ENCODE data around the gene TUSC2. TPM values are rescaled to one million over a fixed set of nuclear protein-coding genes. Genes with fewer than 3 reads are reported as not detected.

Gene TUSC2
- total and polyA plus RNA-seq, 9 of the 15 experiments (the other 6 are each of a cell fraction or from before 2014, with no cell fraction given): 2.8 to 67.5 (median 25.8) TPM

DNA sequence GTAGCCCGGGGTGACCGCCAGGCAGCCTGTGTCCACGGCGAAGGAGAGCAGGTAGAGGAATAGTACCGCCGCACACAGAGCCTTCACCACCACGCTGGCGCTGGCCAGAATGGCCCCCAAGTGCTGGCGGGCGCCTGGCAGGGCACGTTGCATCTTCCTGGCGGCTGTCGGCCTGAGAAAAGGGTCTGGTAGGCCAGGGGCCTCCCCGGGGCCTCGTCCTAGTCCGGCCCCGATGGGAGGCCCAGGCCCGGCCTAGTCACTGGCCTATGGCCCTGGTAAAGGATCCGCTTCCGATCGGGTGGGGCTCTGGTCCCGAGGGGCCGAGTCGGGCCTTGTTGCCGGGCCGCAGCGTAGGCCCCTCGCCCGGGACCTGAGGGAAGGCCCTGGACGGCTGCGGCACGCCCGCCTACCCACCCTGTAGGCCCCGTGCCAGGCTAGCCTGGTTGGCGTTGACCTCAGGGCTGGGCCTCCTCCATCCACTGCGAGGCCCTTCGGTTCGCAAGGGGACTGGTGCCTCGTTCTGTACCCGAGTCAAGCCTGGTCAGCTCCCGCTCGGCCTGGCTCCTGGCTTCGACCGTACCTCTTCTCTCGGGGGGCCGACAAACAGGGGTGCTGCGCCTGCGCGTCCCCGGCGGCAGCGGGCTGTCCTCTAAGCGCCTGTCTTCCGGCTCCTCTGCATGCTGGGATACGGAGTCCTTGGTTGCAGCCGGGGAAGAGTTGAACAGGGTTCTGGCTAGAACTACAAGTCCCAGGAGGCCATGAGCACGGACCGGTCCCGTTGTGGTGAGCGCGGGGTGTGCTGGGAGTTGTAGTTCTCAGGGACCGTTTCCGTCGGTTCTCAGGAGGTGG, 31.1 kb upstream of the TUSC2 start, which contains the start of gene TMEM115 (continued):
- TF ChIP-seq, protein P1, sequence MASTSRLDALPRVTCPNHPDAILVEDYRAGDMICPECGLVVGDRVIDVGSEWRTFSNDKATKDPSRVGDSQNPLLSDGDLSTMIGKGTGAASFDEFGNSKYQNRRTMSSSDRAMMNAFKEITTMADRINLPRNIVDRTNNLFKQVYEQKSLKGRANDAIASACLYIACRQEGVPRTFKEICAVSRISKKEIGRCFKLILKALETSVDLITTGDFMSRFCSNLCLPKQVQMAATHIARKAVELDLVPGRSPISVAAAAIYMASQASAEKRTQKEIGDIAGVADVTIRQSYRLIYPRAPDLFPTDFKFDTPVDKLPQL (IDR thresholded peaks at IDR 0.05; ENCODE audit: extremely low read depth, insufficient read length): no peak
- TF ChIP-seq ZNF41 (CRISPR knock-in tag; conservative IDR thresholded peaks at IDR 0.05): no peak
- no peak for TF ChIP-seq MED1 (CRISPR knock-in tag; IDR thresholded peaks at IDR 0.05; ENCODE audit: borderline replicate concordance)
- TF ChIP-seq, protein P2, sequence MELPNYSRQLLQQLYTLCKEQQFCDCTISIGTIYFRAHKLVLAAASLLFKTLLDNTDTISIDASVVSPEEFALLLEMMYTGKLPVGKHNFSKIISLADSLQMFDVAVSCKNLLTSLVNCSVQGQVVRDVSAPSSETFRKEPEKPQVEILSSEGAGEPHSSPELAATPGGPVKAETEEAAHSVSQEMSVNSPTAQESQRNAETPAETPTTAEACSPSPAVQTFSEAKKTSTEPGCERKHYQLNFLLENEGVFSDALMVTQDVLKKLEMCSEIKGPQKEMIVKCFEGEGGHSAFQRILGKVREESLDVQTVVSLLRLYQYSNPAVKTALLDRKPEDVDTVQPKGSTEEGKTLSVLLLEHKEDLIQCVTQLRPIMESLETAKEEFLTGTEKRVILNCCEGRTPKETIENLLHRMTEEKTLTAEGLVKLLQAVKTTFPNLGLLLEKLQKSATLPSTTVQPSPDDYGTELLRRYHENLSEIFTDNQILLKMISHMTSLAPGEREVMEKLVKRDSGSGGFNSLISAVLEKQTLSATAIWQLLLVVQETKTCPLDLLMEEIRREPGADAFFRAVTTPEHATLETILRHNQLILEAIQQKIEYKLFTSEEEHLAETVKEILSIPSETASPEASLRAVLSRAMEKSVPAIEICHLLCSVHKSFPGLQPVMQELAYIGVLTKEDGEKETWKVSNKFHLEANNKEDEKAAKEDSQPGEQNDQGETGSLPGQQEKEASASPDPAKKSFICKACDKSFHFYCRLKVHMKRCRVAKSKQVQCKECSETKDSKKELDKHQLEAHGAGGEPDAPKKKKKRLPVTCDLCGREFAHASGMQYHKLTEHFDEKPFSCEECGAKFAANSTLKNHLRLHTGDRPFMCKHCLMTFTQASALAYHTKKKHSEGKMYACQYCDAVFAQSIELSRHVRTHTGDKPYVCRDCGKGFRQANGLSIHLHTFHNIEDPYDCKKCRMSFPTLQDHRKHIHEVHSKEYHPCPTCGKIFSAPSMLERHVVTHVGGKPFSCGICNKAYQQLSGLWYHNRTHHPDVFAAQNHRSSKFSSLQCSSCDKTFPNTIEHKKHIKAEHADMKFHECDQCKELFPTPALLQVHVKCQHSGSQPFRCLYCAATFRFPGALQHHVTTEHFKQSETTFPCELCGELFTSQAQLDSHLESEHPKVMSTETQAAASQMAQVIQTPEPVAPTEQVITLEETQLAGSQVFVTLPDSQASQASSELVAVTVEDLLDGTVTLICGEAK (IDR thresholded peaks at IDR 0.05): peak; percentile 91
- TF ChIP-seq, protein P2 (CRISPR knock-in tag; IDR thresholded peaks at IDR 0.05): no peak
- TF ChIP-seq TAF7 (tag; IDR thresholded peaks at IDR 0.05): no peak
- TF ChIP-seq ZEB2 (IDR thresholded peaks at IDR 0.05): no peak
- TF ChIP-seq PHF8 (IDR thresholded peaks at IDR 0.05; ENCODE audit: borderline replicate concordance, low read length): peak; percentile 83; the same call in 1 of the 2 replicates
- no peak for TF ChIP-seq TRIM25 (IDR thresholded peaks at IDR 0.05; ENCODE audit: borderline replicate concordance)
- TF ChIP-seq, protein P3, sequence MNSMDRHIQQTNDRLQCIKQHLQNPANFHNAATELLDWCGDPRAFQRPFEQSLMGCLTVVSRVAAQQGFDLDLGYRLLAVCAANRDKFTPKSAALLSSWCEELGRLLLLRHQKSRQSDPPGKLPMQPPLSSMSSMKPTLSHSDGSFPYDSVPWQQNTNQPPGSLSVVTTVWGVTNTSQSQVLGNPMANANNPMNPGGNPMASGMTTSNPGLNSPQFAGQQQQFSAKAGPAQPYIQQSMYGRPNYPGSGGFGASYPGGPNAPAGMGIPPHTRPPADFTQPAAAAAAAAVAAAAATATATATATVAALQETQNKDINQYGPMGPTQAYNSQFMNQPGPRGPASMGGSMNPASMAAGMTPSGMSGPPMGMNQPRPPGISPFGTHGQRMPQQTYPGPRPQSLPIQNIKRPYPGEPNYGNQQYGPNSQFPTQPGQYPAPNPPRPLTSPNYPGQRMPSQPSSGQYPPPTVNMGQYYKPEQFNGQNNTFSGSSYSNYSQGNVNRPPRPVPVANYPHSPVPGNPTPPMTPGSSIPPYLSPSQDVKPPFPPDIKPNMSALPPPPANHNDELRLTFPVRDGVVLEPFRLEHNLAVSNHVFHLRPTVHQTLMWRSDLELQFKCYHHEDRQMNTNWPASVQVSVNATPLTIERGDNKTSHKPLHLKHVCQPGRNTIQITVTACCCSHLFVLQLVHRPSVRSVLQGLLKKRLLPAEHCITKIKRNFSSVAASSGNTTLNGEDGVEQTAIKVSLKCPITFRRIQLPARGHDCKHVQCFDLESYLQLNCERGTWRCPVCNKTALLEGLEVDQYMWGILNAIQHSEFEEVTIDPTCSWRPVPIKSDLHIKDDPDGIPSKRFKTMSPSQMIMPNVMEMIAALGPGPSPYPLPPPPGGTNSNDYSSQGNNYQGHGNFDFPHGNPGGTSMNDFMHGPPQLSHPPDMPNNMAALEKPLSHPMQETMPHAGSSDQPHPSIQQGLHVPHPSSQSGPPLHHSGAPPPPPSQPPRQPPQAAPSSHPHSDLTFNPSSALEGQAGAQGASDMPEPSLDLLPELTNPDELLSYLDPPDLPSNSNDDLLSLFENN (IDR thresholded peaks at IDR 0.05; ENCODE audit: low read depth in 2 of 2, low read length in 2 of 2): peak in 1 of 2 experiments; percentile 61; a peak in 1 of 4 replicates
- no peak for TF ChIP-seq ARHGAP35 (IDR thresholded peaks at IDR 0.05; ENCODE audit: partially characterized antibody)
